HCT116 (cell line): Measurements from ENCODE around the gene ZNF197. TPM values are rescaled to one million over a fixed set of nuclear protein-coding genes. Genes with fewer than 3 reads are reported as not detected.

ENCODE experiments used
- ATAC-seq: fragments of 200-7000 bp; cut with Tn5 transposase; 2 replicates; pipeline ENCODE4 v1.9.1; 2020; ENCODE audit warnings: mild to moderate bottlenecking, moderate library complexity
- BruUV-seq: library from RNA; stranded (reverse); fragments of 400-500 nt; replicated peaks from 2 replicates; lab custom pipeline; 2021; lab: Mats Ljungman, UMichigan
- CTCF ChIA-PET: fragments of 300-600 bp; sonication (Branson Sonifier 250); formaldehyde crosslinking; loops from one replicate; lab custom pipeline; 2021; ENCODE audit warnings: antibody characterized with exemption; lab: Charles Lee
- POLR2A ChIA-PET: fragments of 300-600, 350-600 bp; sonication (Branson Sonifier 250); formaldehyde crosslinking; loops from one replicate; lab custom pipeline; 2021; ENCODE audit warnings: antibody characterized with exemption; lab: Charles Lee
- RAD21 ChIA-PET, 2 experiments: fragments of 300-600 bp; sonication (Branson Sonifier 250); formaldehyde crosslinking; loops; one replicate each; lab custom pipeline; 2023; ENCODE audit warnings: low total read pairs in 2 of 2; ENCODE audit not compliant: uncharacterized antibody in 2 of 2, unreplicated experiment in 2 of 2, low non-redundant PET in 1 of 2; lab: Charles Lee
- DNase-seq: peaks from one replicate; pipeline ENCODE4 v3.0.0-alpha.2; 2010; ENCODE audit warnings: low read depth, low spot score
- H2AFZ ChIP-seq: fragments of 200-600 bp; shearing (Covaris generic), sonication (generic); 2 replicates; pipeline ENCODE4 v1.6.1; 2017; ENCODE audit warnings: low read depth, mixed run types, mixed read lengths, antibody characterized with exemption, low read length; ENCODE audit not compliant: poor library complexity, severe bottlenecking
- H3K27ac ChIP-seq: 2 replicates; pipeline ENCODE4 v1.5.1; 2012; ENCODE audit warnings: low read depth, low read length
- H3K27me3 ChIP-seq: fragments of 200-600 bp; sonication (generic); 2 replicates; pipeline ENCODE4 v1.6.1; 2016; ENCODE audit warnings: mixed run types, low read length, mixed read lengths; ENCODE audit not compliant: insufficient read depth
- H3K36me3 ChIP-seq, 2 experiments: fragments of 200-500 bp in 1 of 2; fragments of 200-600 bp in 1 of 2; sonication (Bioruptor generic) in 1 of 2; sonication (generic) in 1 of 2; 2 replicates each; pipeline versions ENCODE4 v1.5.1 to v1.6.1; 2014 to 2016; ENCODE audit warnings: low read length in 2 of 2, inconsistent platforms in 1 of 2, mixed read lengths in 1 of 2, mixed run types in 1 of 2; ENCODE audit not compliant: insufficient read depth in 2 of 2, control insufficient read depth in 1 of 2
- H3K4me1 ChIP-seq, 2 experiments: fragments of 200-600 bp in 1 of 2; sonication (generic) in 1 of 2; 2 replicates each; pipeline versions ENCODE4 v1.5.1 to v1.6.1; 2012 to 2017; ENCODE audit warnings: low read length in 2 of 2, inconsistent platforms in 1 of 2, mild to moderate bottlenecking in 1 of 2, mixed read lengths in 1 of 2, mixed run types in 1 of 2, moderate library complexity in 1 of 2; ENCODE audit not compliant: insufficient read depth in 2 of 2, control insufficient read depth in 1 of 2
- H3K4me2 ChIP-seq: fragments of 200-600 bp; sonication (generic); 2 replicates; pipeline ENCODE4 v1.6.1; 2017; ENCODE audit warnings: mixed run types, low read length, mixed read lengths
- H3K4me3 ChIP-seq, 2 experiments: fragments of 200-600 bp in 1 of 2; sonication (generic) in 1 of 2; replicated peaks in 1 of 2; 2 replicates each; pipeline ENCODE4 v1.5.1; 2011 to 2016; ENCODE audit warnings: low read length in 2 of 2, control low read depth in 1 of 2, low read depth in 1 of 2, mild to moderate bottlenecking in 1 of 2, mixed read lengths in 1 of 2, mixed run types in 1 of 2
- H3K79me2 ChIP-seq: fragments of 200-600 bp; sonication (generic); 2 replicates; pipeline ENCODE4 v1.6.1; 2017; ENCODE audit warnings: mild to moderate bottlenecking, mixed run types, low read length, moderate library complexity, mixed read lengths; ENCODE audit not compliant: insufficient read depth
- H3K9ac ChIP-seq: fragments of 200-600 bp; sonication (generic); 2 replicates; pipeline ENCODE4 v1.6.1; 2016; ENCODE audit warnings: low read length, mixed read lengths
- H3K9me2 ChIP-seq: fragments of 200-600 bp; sonication (generic), shearing (Covaris generic); 2 replicates; pipeline ENCODE4 v1.6.1; 2017; ENCODE audit warnings: mixed run types, mild to moderate bottlenecking, moderate library complexity; ENCODE audit not compliant: insufficient read depth
- H3K9me3 ChIP-seq, 2 experiments: fragments of 200-500 bp in 1 of 2; fragments of 200-600 bp in 1 of 2; sonication (Bioruptor generic) in 1 of 2; sonication (generic) in 1 of 2; 2 replicates each; pipeline ENCODE4 v1.6.1; 2014 to 2017; ENCODE audit warnings: low read length in 2 of 2, mixed read lengths in 2 of 2, inconsistent platforms in 1 of 2, low read depth in 1 of 2, mild to moderate bottlenecking in 1 of 2, mixed run types in 1 of 2, moderate library complexity in 1 of 2; ENCODE audit not compliant: control insufficient read depth in 1 of 2, insufficient read depth in 1 of 2
- H4K20me1 ChIP-seq: fragments of 200-600 bp; sonication (generic), shearing (Covaris generic); 2 replicates; pipeline ENCODE4 v1.6.1; 2017; ENCODE audit warnings: mixed run types, mild to moderate bottlenecking, moderate library complexity; ENCODE audit not compliant: insufficient read depth
- ELF1 ChIP-seq: IDR thresholded peaks from 2 replicates; pipeline ENCODE4 v1.6.1; 2012; ENCODE audit warnings: low read depth, borderline replicate concordance
- EZH2 ChIP-seq: fragments of 200-600 bp; sonication (generic); IDR thresholded peaks from 2 replicates; pipeline ENCODE4 v1.6.1; 2017; ENCODE audit warnings: antibody characterized with exemption, mixed run types
- POLR2AphosphoS5 ChIP-seq: IDR thresholded peaks from 2 replicates; pipeline ENCODE4 v1.6.1; 2011; ENCODE audit warnings: mild to moderate bottlenecking, low read depth, low read length, moderate library complexity
- YY1 ChIP-seq: IDR thresholded peaks from 2 replicates; pipeline ENCODE4 v1.6.1; 2011; ENCODE audit warnings: low read length, low read depth, moderate library complexity, mild to moderate bottlenecking; ENCODE audit not compliant: insufficient replicate concordance; ENCODE audit errors: extremely low read depth
- intact Hi-C: fragments of 100-400 bp; cut with micrococcal nuclease; formaldehyde crosslinking; loops from 2 replicates; pipeline ENCODE4 v1.10.0; 2022
- total RNA-seq: library from RNA; stranded (reverse); gene quantifications from one replicate; pipeline ENCODE4 v1.2.1, GENCODE V29; 2021; ENCODE audit not compliant: unreplicated experiment
- TF ChIP-seq, protein P1 (sequence below), 3 experiments: fragments of 200-600 bp in 1 of 3; sonication (generic) in 1 of 3; IDR thresholded peaks in 2 of 3; conservative IDR thresholded peaks in 1 of 3; 2 replicates each; pipeline ENCODE4 v1.5.1; 2012 to 2017; ENCODE audit warnings: low read depth in 2 of 3, low read length in 2 of 3, antibody characterized with exemption in 1 of 3, borderline replicate concordance in 1 of 3, control low read depth in 1 of 3, mild to moderate bottlenecking in 1 of 3, mixed read lengths in 1 of 3, mixed run types in 1 of 3, moderate library complexity in 1 of 3; ENCODE audit not compliant: insufficient read depth in 1 of 3

ZNF197 gene
- total RNA-seq, 1 experiment from 2014 or later: 16.5 TPM

DNA sequence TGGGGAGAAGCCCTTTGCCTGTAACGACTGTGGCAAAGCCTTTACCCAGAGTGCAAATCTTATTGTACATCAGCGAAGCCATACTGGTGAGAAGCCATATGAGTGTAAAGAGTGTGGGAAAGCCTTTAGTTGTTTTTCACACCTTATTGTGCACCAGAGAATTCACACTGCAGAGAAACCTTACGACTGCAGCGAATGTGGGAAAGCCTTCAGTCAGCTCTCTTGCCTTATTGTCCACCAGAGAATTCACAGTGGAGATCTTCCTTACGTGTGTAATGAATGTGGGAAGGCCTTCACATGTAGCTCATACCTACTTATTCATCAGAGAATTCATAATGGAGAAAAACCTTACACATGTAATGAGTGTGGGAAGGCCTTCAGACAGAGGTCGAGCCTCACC is 34.6 kb downstream of the ZNF197 start (continued):
- TF ChIP-seq POLR2AphosphoS5: no peak
- TF ChIP-seq, protein P1, sequence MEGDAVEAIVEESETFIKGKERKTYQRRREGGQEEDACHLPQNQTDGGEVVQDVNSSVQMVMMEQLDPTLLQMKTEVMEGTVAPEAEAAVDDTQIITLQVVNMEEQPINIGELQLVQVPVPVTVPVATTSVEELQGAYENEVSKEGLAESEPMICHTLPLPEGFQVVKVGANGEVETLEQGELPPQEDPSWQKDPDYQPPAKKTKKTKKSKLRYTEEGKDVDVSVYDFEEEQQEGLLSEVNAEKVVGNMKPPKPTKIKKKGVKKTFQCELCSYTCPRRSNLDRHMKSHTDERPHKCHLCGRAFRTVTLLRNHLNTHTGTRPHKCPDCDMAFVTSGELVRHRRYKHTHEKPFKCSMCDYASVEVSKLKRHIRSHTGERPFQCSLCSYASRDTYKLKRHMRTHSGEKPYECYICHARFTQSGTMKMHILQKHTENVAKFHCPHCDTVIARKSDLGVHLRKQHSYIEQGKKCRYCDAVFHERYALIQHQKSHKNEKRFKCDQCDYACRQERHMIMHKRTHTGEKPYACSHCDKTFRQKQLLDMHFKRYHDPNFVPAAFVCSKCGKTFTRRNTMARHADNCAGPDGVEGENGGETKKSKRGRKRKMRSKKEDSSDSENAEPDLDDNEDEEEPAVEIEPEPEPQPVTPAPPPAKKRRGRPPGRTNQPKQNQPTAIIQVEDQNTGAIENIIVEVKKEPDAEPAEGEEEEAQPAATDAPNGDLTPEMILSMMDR (IDR thresholded peaks at IDR 0.05 in 2 of 3, conservative IDR thresholded peaks at IDR 0.05 in 1 of 3; ENCODE audit: borderline replicate concordance in 1 of 3, insufficient read depth in 1 of 3, low read depth in 2 of 3, low read length in 2 of 3): no peak

DNA sequence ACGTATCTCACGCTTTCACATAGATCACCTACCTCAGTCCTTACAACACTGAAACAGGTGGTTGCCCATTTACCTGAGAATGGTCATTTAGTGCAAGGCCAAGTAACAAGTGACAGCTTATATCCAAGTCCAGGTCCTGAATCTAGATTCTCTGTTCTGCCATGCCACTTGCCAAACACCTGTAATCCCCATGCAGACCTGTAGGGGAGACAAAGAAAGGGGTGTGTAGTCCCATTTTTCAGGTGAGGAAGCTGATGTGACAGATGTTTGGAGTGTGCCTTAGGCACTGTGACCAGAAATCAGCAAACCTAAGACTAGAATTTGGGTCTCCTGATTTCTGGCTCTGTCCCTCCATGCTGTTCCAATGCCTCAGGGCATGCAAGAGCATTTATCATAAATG is 36.4 kb downstream of the ZNF197 start:
- POLR2A ChIA-PET: no interaction called here
- H3K9ac ChIP-seq: no peak overlapping the region
- H3K4me3 ChIP-seq: no peak overlapping the region
- no peaks in the 10 kb centered on the region for H3K27me3 ChIP-seq
- no peaks in the 10 kb centered on the region for H4K20me1 ChIP-seq
- H3K79me2 ChIP-seq: no peaks in the 10 kb centered on the region
- BruUV-seq: no TSS peak
- H3K27ac ChIP-seq: no peak overlapping the region
- DNase-seq: no peak
- intact Hi-C loops: no loop called here
- TF ChIP-seq YY1: no peak
- TF ChIP-seq ELF1: no peak
- TF ChIP-seq, protein P1 (IDR thresholded peaks at IDR 0.05 in 2 of 3, conservative IDR thresholded peaks at IDR 0.05 in 1 of 3; ENCODE audit: borderline replicate concordance in 1 of 3, insufficient read depth in 1 of 3, low read depth in 2 of 3, low read length in 2 of 3): peak in 2 of 3 experiments; percentile 51 to 54; a peak in 4 of 6 replicates
- no peak for TF ChIP-seq EZH2
- no peak overlapping the region for H3K4me2 ChIP-seq
- RAD21 ChIA-PET: no interaction called here
- CTCF ChIA-PET: no interaction called here
- H3K9me3 ChIP-seq: peaks cover 11 to 23% of the 10 kb centered on the region in 2 experiments; a peak in 2 of 4 replicates
- peaks cover 27 to 49% of the 10 kb centered on the region in 2 experiments for H3K36me3 ChIP-seq
- H2AFZ ChIP-seq: no peak overlapping the region
- peak; percentile 60 for ATAC-seq
- no peaks in the 10 kb centered on the region for H3K4me1 ChIP-seq
- no peaks in the 10 kb centered on the region for H3K9me2 ChIP-seq
